Frontal cortex (tissue), 4 donors: ENCODE results near the gene PXT1. TPM values are rescaled to one million over a fixed set of nuclear protein-coding genes. Genes with fewer than 3 reads are reported as not detected.
A peak's percentile ranks its signal among the peaks of the same experiment; 100 is the strongest.

Experiments used
- DNase-seq, 2 donors: peaks; one replicate each; pipeline ENCODE4 v3.0.0; 2012; ENCODE audit warnings: low spot score in 2 of 2
- FAIRE-seq: peaks from 2 replicates; lab custom pipeline; 2012; peaks lifted over from hg19 to GRCh38; lab: Jason Lieb, UNC
- total RNA-seq: library from RNA; depleted of rRNA; stranded (reverse); fragments of >200 nt; gene quantifications from one replicate; pipeline ENCODE4 v1.2.3, GENCODE V29; 2014
- donor health status: control.
- donor health status: control.
- donor health status: control.

Gene PXT1
- total RNA-seq, 1 donor from 2014 or later: not detected

GRCh38 chr6:36404164-36404563 lies 38.5 kb downstream of the PXT1 start:
- DNase-seq (no peak), FAIRE-seq (no peak)

GRCh38 chr6:36402481-36402880 lies 40.2 kb downstream of the PXT1 start:
- DNase-seq: no peak
- no peak for FAIRE-seq

GRCh38 chr6:36399970-36400369 lies 42.7 kb downstream of the PXT1 start:
- FAIRE-seq: no peak

GRCh38 chr6:36392621-36393020 lies 50.0 kb downstream of the PXT1 start:
- FAIRE-seq: no peak
- DNase-seq: no peak

More at GRCh38 chr6:36399970-36400369, 42.7 kb downstream of the PXT1 start:
- DNase-seq: no peak

GRCh38 chr6:36389353-36389752 lies 53.3 kb downstream of the PXT1 start:
- FAIRE-seq (no peak), DNase-seq (no peak)

- DNase-seq: peak in 1 of 2 donors; percentile 59
Observed at GRCh38 chr6:36387440-36388303, 55.0 kb downstream of the PXT1 start, which contains the start of gene ETV7. Gene ETV7, minus strand, starts transcription at chr6:36387669. Its CDS starts 128 bp downstream, at chr6:36387541.

GRCh38 chr6:36386495-36387439 lies 55.9 kb downstream of the PXT1 start:
- no peak for FAIRE-seq
- DNase-seq: peak; percentile 40 to 50

More at GRCh38 chr6:36387440-36388303, 55.0 kb downstream of the PXT1 start, which contains the start of gene ETV7:
- FAIRE-seq: no peak

GRCh38 chr6:36384095-36384494 lies 58.6 kb downstream of the PXT1 start:
- no peak for DNase-seq
- no peak for FAIRE-seq

- DNase-seq: no peak
- no peak for FAIRE-seq
Observed at GRCh38 chr6:36383606-36384005, 59.0 kb downstream of the PXT1 start.

- DNase-seq: no peak
- no peak for FAIRE-seq
Observed at GRCh38 chr6:36382976-36383375, 59.7 kb downstream of the PXT1 start.

GRCh38 chr6:36381502-36382389 lies 60.9 kb downstream of the PXT1 start:
- DNase-seq (no peak), FAIRE-seq (no peak)

GRCh38 chr6:36380166-36380565 lies 62.5 kb downstream of the PXT1 start:
- no peak for FAIRE-seq
- DNase-seq: no peak

- DNase-seq: no peak
- no peak for FAIRE-seq
Observed at GRCh38 chr6:36378936-36379335, 63.7 kb downstream of the PXT1 start.

- FAIRE-seq: no peak
- no peak for DNase-seq
Observed at GRCh38 chr6:36378243-36378920, 64.3 kb downstream of the PXT1 start.

- DNase-seq (no peak), FAIRE-seq (no peak)
Observed at GRCh38 chr6:36377594-36377993, 65.1 kb downstream of the PXT1 start.

- no peak for DNase-seq
- no peak for FAIRE-seq
Observed at GRCh38 chr6:36376742-36377141, 65.9 kb downstream of the PXT1 start.

- FAIRE-seq: no peak
Observed at GRCh38 chr6:36376183-36376582, 66.5 kb downstream of the PXT1 start.

GRCh38 chr6:36375644-36376155 lies 67.0 kb downstream of the PXT1 start:
- no peak for FAIRE-seq
- no peak for DNase-seq

More at GRCh38 chr6:36376183-36376582, 66.5 kb downstream of the PXT1 start:
- DNase-seq: no peak

GRCh38 chr6:36374972-36375371 lies 67.7 kb downstream of the PXT1 start:
- FAIRE-seq (no peak), DNase-seq (no peak)
